ENCODE data around the gene AQP11. TPM values are rescaled to one million over a fixed set of nuclear protein-coding genes. Genes with fewer than 3 reads are reported as not detected.

The AQP11 gene
- polyA plus RNA-seq, 10 donors, result 0.92 to 2.3 (median 1.5) TPM

DNA sequence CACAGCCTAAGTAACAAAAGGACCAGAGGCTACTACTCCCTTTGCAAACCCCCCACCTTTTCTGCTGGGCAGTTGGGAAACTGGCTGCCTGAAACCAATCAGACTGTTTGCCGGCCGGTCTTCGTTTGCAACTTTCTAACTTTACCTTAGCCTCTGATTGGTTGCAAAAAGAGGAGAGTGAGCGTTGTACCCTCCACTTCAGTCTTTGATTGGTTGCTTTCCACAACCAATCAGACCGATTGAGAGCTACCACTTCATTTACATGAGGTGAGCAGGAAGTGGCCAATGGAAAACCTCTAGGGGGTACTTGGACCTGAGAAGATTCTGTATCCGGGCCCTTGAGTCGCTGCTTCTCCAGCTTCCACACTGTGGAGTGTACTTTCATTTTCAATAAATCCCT, 66.6 kb downstream of the AQP11 start:
- DNase-seq, result no peak

DNA sequence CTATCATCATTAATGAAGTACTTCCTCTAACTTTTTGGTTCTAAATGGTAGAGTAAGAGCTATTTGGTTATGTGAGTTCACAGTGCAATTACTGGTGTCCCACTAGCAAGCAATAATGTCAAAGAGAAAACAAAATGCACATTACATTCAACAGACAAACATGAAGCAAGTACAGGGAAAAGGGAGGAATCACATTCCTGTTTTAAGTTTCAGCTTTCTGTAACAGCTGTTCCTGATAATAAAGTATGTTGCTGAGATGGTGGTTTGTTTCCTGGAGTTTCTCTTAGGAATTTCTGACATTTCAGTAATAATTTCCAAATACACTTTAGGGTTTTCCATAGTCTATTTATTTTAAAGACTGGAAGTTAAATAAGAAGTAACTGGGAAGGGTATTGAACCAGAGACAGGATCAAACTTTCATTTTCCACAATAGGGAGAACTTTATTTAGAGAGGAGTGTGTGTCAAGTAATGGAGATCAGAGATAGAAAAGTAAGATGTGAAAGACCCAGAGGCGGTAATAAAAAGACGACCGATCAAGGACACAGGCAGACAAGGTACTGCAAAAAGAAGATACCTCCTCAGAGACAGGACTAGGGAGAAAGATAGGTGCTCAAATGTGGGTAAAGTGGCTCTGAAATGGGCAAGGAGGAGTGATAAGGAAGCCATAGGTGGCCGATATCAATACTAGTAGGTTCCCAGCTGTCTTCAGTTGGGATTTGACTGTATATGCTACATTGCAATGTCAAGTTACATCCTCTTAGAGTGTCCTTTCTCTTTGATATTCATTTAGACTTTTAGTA, 68.7 kb downstream of the AQP11 start:
- peak in 2 of 3 donors; percentile 18 to 31 for DNase-seq

Other genes with a start within 250 kb of the AQP11 start
- gene PAK1, start 115.9 kb upstream of the AQP11 start, polyA plus RNA-seq (ENCODE audit: insufficient read length in 10 of 10), result 100 to 1,000 TPM in 3 of 10 donors, 10 to 100 TPM in 7; 53.7 to 106 (median 83.1) TPM
- gene CLNS1A, start 47.8 kb downstream of the AQP11 start, polyA plus RNA-seq (ENCODE audit: insufficient read length in 10 of 10), result 100 to 1,000 TPM; 108 to 153 (median 124) TPM
- gene RSF1, start 230.8 kb downstream of the AQP11 start, polyA plus RNA-seq (ENCODE audit: insufficient read length in 10 of 10), result 10 to 100 TPM; 31.6 to 47.7 (median 36.9) TPM
- 10 to 100 TPM; 33.8 to 45.3 (median 40.9) TPM for gene AAMDC, start 231.2 kb downstream of the AQP11 start, polyA plus RNA-seq (ENCODE audit: insufficient read length in 10 of 10)